HEK293T (cell line): ENCODE data around the gene ASIC4.

Source experiments
- ARNT ChIP-seq: fragments of 450-650 bp; IDR thresholded peaks from 2 replicates; pipeline ENCODE4 v1.6.1; 2017; ENCODE audit warnings: mild to moderate bottlenecking
- FOXA1 ChIP-seq: fragments of 450-650 bp; IDR thresholded peaks from 2 replicates; pipeline ENCODE4 v1.6.1; 2016; ENCODE audit warnings: mild to moderate bottlenecking
- FOXM1 ChIP-seq: fragments of 450-650 bp; IDR thresholded peaks from 2 replicates; pipeline ENCODE4 v1.6.1; 2017; ENCODE audit warnings: mild to moderate bottlenecking, borderline replicate concordance
- SP1 ChIP-seq: fragments of 450-650 bp; IDR thresholded peaks from 2 replicates; pipeline ENCODE4 v1.6.1; 2017
- SUZ12 ChIP-seq: fragments of 450-650 bp; IDR thresholded peaks from 2 replicates; pipeline ENCODE4 v1.6.1; 2016; ENCODE audit warnings: mild to moderate bottlenecking
- TARDBP ChIP-seq: fragments of 450-650 bp; IDR thresholded peaks from 2 replicates; pipeline ENCODE4 v1.6.1; 2016

DNA sequence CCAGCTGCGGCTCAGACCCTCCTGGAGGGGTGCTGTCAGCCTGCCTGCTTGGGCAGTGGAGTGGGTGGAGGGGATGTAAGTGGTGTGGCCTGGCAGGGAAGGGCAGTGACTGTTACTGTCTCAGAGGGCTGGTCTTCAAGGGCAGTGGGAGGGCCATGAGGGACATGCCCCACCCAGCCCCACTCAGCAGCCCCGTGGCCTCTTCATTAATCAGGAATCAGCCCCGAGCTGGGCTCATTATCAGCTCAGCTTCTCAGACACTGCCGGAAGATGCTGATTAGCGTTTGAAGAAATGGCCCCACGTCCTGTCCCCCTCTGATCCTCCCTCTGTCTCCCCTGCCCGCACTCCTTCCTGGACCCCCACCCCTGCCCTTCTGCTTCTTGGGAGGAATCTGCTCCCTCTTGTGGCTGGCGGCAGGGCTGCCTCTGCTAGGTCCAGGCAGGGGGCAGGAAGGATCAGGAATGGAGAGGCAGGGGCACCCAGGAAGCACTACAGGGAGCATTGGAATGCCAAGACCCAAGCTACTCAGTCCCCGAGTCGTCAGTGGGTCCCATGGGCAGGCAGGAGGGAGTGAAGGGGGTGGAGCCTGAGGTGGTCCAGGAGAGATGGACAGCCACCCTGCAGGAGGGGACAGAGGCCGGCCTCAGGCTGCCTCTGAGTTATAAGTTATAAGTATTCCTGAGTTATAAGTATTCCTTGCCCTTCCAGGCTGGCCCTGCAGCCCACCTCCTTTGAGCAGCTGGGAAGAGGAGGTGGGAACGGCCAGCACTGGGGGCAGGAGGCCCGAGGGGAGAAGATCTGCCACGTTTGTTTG, 7.0 kb downstream of the ASIC4 start:
- TF ChIP-seq FOXA1 = no peak
- TF ChIP-seq FOXM1 = no peak
- TF ChIP-seq SP1 = no peak
- no peak for TF ChIP-seq TARDBP
- no peak for TF ChIP-seq ARNT
- TF ChIP-seq SUZ12 = no peak
